Activated CD4-positive, CD25-positive, alpha-beta regulatory T cell treated with anti-CD3 and anti-CD28 coated beads, Interleukin-2, amount 50 U/mL, for 72 hours (primary cell): ENCODE results near the gene FBXL17.

Experiments used
- DNase-seq: peaks from one replicate; pipeline ENCODE4 v3.0.0; 2021

FBXL17 gene

DNA sequence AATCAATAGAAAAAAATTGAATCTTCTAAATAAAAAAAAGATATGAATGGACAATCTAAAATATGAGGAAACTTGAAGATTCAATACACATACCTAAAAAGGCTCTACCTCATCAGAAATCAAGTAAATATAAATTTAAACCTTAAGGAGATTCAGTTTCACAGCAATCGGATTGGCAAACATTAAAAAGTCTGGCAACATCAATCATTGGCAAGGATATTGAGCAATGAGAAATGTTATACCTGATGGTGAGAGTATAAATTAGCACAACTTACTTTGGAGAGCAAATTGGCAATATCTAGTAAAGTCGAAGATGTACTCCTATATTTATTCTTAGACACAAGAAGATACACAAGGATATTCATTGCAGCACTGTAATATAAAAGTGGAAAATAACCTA, 436.8 kb downstream of the FBXL17 start:
- no peak for DNase-seq

DNA sequence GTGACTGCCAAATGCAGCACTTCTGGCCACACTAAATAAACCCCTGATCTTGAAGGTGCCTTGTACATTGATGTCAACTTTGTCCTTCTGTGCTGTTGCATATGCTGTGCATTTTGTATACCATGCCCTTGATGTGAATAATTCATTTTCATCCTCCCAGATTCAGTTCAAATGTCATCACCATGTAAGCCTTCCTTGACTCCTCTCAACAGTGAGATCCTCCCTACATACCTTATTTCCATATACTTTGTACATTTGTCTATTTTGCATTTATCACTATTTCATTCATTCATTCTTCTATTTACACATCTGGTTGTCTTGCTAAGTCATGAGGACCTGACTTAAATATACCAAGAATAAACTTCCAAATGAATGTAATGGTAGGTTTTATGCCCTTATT, 438.0 kb downstream of the FBXL17 start:
- DNase-seq, result no peak

DNA sequence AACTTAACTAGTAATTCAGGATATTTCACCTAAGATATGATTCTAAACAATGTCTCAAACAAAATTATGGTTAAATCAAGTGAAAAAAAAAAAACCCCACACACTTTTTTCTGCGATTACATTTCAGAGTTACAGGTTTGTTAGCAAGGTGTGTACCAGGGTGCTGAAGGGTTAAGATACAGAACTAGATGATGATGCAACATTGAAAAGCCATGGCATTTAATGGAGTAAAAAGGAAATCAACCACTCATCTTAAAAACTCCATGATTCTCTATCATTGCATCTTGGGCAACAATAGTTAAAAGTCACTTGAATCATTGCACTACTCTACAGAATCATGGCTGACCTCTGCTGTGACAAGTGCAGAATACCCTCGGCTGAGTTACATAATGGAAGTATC, 440.9 kb downstream of the FBXL17 start:
- DNase-seq, result no peak

DNA sequence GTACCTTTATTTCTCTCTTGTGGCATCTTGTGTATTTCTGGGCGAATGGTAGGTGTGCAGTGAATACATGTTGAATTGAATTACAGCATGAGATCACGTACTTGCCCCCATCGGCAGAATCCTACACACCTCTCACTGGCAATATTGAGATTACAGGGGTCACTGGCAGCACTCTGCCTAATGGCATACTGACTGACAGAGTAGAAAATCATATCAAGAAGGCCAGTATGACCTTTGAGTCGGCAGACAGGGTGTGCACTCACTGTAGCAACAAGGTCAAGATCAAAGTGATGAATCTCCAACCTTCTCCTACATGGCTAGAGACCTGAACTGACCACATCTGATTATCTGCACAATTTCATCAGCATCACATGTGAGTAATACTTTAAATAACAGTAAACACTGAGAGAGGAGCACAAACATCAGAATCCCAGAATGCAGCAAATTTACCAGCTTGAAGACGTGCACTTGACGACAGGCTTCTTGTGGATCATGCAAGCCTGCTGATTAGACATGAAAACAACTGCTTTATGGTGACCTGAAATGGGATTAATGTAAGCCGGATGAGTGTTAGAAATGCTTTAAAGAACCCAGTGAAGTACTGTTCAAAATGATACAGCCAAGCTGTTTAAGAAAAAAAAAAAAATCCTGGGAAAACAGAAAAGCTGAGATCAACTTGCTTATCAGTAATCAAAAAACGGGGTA, 444.1 kb downstream of the FBXL17 start:
- DNase-seq, result no peak

DNA sequence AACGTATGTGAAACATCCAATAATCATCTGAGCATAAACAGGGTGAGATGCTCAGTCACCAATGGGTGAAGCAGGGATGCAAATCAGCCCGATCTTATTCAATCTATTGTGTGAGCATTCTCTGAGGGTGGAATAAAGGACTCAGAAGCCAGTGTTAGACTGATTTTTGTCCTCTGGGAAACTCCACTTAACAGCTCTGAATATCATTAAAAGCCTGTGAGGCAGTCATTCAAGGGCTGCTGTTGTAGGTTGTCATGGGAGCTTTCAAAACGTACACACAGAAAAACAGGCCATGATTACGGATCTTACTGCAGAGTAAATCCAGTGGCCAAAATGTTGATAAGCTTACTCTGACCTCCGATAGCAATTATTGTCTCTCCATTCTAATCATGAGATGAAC, 444.7 kb downstream of the FBXL17 start:
- no peak for DNase-seq

DNA sequence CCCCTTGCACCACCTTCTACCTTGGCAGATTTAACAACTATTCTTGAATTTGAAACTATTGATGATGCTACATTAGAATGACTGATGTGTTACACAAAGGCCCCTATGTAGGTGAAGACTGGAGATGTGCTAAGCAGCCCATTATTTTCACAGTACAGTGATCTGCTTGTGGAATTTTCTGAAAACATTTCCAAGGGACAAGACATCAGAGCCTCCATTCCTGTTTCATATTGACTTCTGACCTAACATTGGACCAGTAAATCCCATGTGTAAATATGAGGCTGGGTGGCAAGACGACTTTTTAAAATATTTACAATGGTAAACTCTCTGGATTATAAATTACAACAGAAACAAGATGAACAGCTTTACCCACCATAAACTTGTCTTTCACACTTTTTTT, 445.4 kb downstream of the FBXL17 start:
- DNase-seq, result no peak

DNA sequence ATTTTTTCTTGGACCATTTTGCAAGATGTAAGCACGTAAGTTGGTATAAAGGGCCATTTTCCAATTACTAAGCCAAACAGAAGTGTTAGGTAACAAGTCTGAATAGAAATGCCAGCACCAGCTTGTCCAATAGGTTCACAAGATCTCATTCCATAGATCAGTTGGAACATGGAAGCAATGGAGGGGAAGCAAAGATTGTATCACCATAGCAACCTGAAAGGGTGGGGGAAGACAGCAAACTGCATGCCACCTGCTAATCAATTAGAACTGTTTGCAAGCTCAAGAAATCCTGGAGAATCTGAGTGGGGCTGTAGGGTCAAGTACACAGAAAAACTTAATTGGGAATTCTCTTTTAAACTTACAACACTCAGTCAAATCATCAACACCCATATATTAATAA, 446.3 kb downstream of the FBXL17 start:
- DNase-seq, result no peak

DNA sequence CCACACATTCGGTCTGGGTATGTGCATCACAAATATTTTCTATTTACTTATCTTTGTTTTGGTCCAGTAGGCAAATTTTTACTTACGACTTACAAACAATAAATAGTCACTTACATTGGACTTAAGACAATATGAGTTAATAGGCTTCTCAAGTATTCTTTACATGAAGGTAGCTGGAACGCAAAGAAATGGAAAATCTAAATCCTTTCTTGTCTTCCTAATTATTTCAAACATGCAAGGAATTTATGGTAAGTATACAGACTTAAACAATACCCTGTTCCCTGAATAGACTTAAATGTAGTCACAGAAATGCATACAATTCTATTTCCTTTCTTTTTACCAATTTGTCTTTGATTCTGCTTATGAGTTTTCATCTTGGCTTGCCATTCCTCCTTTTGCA, 448.6 kb downstream of the FBXL17 start:
- DNase-seq, result no peak

DNA sequence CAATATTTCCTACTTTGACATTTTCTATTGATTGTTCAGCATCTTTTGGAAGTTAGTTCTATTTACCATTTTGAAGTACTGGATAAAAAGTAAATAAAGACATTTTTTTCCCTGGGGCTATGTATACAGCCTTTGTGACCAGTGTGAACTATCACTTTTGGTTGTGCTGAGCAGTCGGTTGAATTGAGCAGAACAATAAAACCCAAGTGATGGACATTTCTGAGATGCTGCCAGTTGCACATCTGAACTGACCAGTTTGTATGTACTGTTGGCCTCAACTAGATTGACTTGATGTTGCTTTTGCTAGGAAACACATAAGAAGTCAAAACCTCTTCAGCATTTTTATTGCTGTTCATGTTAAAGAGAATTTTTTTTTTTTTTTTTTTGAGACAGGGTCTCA, 451.0 kb downstream of the FBXL17 start:
- no peak for DNase-seq

DNA sequence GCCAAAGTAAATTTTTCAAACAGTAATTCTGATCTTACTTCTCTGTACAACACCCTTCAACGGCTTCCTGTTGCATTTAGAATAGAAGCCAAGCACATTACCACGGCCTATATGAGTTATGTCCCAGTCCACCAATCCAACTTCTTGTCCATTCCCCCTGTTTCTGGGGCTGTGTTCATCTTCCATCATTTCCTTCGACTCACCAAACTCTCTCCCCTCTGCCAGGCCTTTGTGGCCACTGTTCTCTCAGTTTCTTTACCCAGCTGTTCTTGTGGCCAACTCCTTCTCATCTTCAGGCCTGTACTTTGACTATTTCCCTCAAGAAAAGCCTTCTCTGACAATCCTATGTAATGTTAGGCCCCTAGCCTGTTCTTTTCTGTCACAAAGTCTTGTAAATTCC, 451.8 kb downstream of the FBXL17 start:
- DNase-seq, result no peak

DNA sequence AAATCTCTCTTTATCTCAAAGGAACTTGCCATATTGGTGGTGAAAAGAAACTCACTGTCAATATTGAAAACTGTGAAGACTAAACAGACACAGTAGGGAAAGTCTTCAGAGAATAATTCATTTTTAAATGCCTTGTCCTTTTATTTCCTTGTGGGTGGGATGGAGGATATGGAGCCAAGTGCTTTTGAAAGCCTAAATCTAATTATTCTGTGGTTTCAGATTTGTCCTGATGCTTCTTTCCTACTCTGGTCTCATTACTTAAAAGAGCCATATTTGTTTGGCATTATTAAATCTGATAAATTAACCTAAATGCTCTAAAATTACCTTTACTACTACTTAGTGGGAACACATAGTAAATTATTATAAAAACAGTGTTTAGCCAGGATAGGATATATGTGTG, 452.8 kb downstream of the FBXL17 start:
- DNase-seq, result no peak

DNA sequence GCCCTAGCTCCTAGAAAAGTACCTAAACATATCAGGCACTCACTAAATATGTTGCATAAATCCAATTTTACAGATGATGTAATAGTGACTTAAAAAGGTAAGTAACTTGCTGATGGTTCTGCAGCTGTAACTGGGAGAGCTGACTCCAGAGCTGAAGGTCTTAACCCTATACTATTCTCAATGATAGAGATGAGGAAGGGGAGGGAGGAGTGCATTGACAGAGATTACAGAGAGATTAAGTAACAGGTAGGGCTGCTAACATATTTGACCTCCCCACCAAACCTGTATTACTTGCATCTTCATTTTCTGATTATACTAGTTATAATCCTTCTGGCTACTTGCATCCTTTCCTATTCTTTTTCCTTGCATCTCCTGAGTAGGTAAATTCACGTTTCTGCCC, 455.8 kb downstream of the FBXL17 start:
- DNase-seq, result no peak

DNA sequence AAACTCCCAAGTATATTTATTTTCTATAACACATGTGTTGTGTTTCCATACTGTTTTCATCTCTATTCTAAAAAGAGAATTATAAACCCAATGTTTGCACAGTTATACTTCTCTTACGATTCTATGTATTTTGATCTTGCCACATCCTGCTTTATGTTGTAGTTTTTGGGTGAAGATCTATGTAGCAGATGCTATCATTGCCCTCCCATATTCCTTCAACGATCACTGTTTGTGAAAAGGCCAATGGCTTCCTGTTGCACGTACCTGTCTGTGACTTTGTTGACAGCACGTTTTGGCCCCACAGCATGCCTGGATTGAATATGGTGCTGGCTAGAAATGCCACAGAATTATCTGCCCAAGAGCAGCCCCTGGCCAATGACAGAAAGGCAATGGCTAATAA, 456.7 kb downstream of the FBXL17 start:
- no peak for DNase-seq

DNA sequence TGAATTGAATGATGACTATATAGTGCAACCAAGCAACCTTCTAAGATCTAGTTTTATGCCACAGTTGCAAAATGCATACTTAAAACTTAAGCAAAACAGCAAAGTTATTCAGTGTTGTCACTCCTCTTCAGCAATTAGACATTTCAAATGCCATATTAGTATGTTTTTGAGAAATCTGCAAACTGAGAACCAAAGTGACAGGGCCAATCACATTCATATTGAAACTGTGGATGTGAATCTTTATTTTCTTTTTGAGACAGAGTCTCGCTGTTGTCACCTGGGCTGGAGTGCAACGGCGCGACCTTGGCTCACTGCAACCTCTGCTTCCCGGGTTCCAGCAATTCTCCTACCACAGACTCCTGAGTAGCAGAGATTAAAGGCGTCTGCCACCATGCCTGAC, 461.9 kb downstream of the FBXL17 start:
- DNase-seq, result no peak

DNA sequence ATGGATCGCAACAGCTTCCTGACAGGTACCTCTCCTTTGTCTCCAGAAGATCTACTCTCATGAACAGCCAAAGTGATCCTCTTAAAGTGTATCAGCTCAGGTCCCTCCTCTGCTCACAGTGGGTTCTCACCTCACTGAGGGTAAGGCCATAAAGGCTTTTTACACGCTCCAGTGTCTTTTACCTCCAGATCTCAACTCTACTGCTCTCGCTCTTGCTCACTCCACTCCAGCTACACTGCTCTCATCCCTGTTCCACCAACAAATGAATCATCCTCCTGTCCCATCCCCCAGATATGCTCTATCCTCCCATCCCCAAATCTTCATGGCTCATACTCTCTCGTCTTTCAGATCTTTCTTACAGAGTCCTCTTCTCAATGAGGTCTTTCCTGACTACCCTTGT, 462.5 kb downstream of the FBXL17 start:
- no peak for DNase-seq

DNA sequence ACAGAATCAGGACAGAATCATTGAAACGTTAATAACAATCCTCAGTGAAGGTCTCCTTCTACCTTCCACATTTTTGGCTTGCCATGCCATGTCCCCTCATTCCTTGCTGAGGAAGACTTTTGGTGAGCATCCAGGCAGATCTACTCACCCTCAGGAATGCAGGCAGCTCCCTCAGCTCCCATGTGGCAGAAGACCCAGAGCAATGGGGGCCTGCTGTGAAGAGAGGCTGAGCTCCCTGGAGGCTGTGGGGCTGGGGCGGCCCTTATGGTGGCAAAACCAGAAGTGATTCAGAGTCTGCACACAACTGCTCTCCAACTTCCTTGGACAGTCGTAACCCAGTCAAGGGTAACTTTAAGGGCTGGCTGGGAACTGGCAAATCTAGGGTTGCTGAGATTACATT, 463.9 kb downstream of the FBXL17 start:
- no peak for DNase-seq

DNA sequence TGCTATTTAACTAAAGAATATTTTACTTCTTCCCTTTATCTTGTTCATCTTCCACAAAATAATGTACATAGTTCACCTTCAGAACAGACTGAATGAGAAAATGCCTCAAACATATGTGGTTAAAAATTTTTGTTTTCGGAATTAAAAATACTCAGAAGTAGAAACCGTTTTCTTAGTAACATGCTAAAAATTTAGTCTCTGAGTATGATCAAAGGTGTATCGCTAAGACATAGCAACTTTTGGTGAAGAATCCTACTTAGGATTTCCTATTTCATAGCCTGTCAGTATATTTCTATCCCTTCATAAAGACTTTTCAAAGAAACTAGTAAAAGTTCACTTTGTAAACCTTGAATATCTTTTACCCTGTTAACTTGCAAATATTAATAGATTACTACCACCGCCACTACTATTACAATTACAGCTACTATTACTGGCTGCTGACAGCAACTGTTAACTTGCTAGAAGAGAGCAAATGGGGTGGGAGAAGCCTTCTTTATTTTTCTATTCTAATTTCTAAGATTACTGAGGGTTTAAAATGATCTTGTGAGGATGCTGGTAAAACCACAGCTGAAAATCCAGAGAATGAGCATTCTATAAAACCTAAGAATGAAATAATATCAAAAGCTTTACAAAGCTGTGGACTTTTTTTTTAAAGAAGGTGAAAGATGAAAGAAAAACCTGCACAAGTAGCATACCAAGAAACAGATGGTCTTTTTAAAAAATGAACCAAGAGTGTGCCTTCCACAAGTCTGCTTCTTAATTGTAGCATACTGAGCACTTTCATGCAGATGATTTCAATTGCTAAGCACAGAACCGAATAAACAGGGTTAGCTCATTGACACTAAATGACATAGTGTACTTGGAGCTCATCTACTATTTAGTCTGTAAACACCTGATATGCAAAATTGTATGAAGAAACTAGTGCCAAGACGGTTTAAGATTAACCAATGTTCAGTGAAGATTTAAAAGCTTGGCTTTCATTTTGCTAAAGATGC, 464.9 kb downstream of the FBXL17 start:
- DNase-seq, result no peak

DNA sequence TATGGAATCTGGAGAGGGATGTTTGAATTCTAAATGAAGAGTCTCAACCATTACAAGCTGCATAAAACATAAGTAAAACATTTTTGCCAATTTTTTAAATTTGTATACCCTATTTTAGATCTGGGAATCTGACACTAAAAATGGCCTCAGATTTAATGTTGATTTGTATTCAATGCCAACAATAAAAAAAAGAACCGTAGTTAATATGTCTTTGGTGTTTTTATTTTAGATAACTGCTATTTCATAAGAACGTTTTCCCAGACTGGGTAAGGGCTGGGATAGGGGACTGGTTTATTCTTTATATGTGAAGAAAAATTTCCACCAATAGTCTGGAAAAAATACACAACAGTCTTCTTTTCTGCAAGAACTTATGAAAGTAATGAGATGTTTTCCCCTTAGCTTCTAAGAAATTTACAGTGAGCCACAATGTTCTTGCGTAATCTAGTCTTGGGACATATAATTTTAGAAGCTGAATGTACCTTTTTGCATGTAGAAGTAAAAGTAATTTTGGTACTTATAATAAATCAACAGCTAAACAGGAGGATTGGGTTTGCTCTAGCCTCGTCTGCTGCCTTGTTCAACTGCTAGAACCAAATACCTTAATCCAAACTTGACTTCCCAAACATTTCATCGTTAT, 466.6 kb downstream of the FBXL17 start:
- no peak for DNase-seq

DNA sequence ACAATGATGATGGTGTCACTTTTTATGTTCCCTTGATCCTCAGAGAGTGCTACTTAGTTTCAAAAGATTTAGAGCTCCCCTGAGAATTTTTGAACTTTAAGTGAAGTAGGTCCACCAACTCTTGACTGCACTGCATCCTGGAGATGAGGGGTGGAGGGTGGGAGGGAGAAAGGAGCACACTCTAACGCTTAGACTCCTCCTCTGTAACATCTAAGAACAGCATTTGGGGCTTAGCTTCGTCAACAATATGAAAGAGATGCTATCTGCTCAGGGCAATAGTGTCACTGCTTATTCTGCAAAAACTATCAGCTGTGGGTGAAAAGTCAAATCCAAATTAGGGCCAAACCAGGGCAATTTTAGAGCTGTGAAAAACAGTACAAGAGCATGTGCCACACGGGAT, 468.4 kb downstream of the FBXL17 start:
- no peak for DNase-seq

DNA sequence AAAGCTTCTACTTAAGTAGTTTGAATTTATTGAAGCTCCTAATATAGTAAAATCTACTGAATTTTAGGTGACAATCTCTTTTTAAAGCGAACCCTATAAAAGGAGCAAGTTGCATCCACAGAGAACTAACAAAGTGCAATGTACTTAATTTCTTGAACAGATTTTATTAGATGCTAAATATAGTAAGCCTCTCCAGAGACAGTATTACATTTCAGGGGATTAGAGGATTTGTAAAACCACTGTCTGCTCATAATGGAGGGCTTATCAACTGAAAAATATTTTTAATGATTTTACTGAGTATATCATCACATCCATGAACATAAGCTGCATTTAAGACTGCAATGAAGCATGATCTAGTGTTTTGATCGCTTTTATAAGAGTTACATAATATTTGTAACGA, 481.2 kb downstream of the FBXL17 start:
- no peak for DNase-seq

DNA sequence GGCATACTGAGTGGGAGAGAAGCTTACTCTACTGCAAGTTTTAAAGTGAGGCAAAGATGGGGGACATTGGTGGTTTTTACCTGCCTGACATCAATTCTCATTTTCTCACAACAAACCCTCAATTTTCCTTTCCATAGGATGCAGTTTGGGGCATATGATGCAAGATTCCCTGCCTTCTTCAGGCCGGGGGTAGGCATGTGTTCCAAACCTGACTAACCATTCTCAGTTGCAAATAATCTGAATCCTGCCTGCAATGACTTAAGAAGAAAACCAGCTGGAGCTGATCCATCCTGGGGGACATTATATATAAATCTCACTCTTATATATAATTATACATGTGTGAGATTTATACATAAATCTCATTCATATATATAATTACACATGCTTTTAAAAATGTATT, 487.5 kb downstream of the FBXL17 start:
- DNase-seq, result no peak

DNA sequence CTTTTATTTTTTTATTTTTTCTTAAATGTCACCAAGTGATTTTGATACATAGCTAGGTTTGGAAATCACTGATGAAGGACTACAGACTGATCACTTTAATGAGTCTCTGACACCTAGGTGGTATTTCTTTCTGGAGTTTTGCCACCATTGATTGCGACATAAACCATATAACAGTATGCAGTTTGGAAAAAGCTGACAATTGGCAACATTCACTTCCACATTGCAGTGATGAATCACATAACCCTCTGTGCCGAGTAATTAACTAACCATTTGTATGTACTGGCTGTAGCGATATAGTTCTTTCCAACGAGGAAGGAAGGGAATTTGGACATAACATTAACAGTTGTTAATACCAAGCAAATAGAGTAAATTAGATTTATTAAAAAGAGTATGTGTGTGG, 488.3 kb downstream of the FBXL17 start:
- DNase-seq, result no peak

DNA sequence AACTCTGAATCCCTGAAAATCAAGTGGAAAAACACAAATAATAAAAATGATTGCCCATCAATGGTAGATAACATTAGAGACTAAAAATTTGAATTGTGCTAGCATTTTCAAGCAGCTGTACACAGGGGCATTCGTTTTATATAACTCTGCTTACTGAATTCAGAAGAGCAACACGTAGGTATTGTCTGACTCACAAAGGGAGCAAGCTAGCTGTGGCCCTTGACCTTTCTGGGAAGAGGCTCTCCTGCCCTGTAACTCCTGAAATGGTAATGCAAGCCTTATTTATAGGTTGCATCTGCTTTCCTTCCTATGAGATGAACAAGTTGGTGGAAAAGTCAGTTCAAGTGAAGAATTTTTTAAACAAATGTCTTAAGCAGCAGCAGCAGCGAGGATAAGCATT, 492.5 kb downstream of the FBXL17 start:
- DNase-seq, result no peak

DNA sequence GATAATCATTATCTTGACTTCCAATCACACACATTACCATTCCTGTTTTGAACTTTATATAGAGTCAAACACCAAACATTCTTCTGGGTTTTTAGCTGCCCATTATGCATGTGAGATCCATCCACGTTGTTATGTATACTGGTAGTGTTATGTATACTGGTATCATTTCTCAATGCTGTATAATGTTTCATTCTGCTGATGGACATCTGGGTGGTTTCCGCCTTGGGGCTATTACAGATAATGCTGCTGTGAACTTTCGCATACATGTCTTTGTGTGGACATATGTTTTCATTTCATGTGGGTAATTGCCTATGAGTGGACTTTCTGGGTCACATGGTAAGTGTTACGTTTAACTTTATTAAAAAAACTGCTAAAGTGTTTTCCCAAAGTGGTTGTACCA, 493.4 kb downstream of the FBXL17 start:
- no peak for DNase-seq
